ENCODE measurements around the gene ZCCHC14. TPM values are rescaled to one million over a fixed set of nuclear protein-coding genes. Genes with fewer than 3 reads are reported as not detected.
"Not testable (repeated sequence)": the region's sequence is repeated elsewhere in the genome, so short reads cannot be mapped to it uniquely, and the experiment has no call there.

Gene ZCCHC14
- total RNA-seq, 2 experiments from 2014 or later: 4.6 to 5.9 TPM

- peak overlapping the region; percentile 79 for H3K4me3 Mint-ChIP-seq
- intact Hi-C loops (cut with micrococcal nuclease): loop anchor here (5.0 kb wide), 1 partner anchor 74 kb away; the partner anchor contains the start of gene C16orf95
- peak overlapping the region; percentile 97 for H3K27ac Mint-ChIP-seq
- ChIA-PET POLR2A (interaction anchor here (0.6 kb wide), 1 partner anchor 508 kb away, joined by 3 read pairs; no protein-coding TSS in a partner anchor), CTCF (no interaction called here)
- H3K9me3 Mint-ChIP-seq: no peaks in the 10 kb centered on the region
- peaks cover 55% of the 10 kb centered on the region for H3K4me1 Mint-ChIP-seq (ENCODE audit: low read depth)
- ATAC-seq (no peak), DNase-seq (peak; percentile 48)
- peaks cover 18% of the 10 kb centered on the region for H3K36me3 Mint-ChIP-seq (ENCODE audit: low read depth)
- no peaks in the 10 kb centered on the region for H3K27me3 Mint-ChIP-seq
- TF ChIP-seq, protein P1, sequence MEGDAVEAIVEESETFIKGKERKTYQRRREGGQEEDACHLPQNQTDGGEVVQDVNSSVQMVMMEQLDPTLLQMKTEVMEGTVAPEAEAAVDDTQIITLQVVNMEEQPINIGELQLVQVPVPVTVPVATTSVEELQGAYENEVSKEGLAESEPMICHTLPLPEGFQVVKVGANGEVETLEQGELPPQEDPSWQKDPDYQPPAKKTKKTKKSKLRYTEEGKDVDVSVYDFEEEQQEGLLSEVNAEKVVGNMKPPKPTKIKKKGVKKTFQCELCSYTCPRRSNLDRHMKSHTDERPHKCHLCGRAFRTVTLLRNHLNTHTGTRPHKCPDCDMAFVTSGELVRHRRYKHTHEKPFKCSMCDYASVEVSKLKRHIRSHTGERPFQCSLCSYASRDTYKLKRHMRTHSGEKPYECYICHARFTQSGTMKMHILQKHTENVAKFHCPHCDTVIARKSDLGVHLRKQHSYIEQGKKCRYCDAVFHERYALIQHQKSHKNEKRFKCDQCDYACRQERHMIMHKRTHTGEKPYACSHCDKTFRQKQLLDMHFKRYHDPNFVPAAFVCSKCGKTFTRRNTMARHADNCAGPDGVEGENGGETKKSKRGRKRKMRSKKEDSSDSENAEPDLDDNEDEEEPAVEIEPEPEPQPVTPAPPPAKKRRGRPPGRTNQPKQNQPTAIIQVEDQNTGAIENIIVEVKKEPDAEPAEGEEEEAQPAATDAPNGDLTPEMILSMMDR (IDR thresholded peaks at IDR 0.05): no peak
These were observed 101.4 kb downstream of the ZCCHC14 start for GRCh38 chr16:87391324-87391949.

GRCh38 chr16:87390641-87391323, 102.0 kb downstream of the ZCCHC14 start:
- H3K4me3 Mint-ChIP-seq: peak overlapping the region; percentile 79
- H3K4me1 Mint-ChIP-seq (ENCODE audit: low read depth): peaks cover 57% of the 10 kb centered on the region
- intact Hi-C loops (cut with micrococcal nuclease): loop anchor here (5.0 kb wide), 1 partner anchor 73 kb away; the partner anchor contains the start of gene C16orf95
- ChIA-PET CTCF (no interaction called here), POLR2A (interaction anchor here (0.6 kb wide), 1 partner anchor 508 kb away, joined by 3 read pairs; no protein-coding TSS in a partner anchor)
- ATAC-seq (no peak), DNase-seq (no peak)
- H3K36me3 Mint-ChIP-seq (ENCODE audit: low read depth): peaks cover 18% of the 10 kb centered on the region
- TF ChIP-seq, protein P1 (IDR thresholded peaks at IDR 0.05): no peak
- H3K27me3 Mint-ChIP-seq: no peaks in the 10 kb centered on the region
- no peaks in the 10 kb centered on the region for H3K9me3 Mint-ChIP-seq
- peak overlapping the region; percentile 97 for H3K27ac Mint-ChIP-seq

DNA sequence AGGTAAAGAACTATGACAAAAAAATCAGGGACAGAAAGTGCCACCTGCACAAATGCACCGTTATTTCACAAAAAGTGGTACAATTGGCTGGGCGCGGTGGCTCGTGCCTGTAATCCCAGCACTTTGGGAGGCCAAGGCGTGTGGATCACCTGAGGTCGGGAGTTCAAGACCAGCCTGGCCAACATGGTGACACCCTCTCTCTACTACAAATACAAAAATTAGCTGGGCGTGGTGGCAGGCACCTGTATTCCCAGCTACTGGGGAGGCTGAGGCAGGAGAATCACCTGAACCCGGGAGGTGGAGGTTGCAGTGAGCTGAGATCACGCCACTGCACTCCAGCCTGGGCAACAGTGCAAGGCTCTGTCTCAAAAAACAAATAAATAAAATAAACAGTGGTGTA, 102.9 kb downstream of the ZCCHC14 start:
- H3K4me3 Mint-ChIP-seq, ATAC-seq, H3K27me3 Mint-ChIP-seq, H3K9me3 Mint-ChIP-seq, CTCF ChIA-PET, DNase-seq: not testable (repeated sequence)
- intact Hi-C loops (cut with micrococcal nuclease): loop anchor here (5.0 kb wide), 1 partner anchor 73 kb away; the partner anchor contains the start of gene C16orf95
- peaks cover 13% of the 10 kb centered on the region for H3K36me3 Mint-ChIP-seq (ENCODE audit: low read depth)
- H3K4me1 Mint-ChIP-seq (ENCODE audit: low read depth): peaks cover 51% of the 10 kb centered on the region
- peak overlapping the region; percentile 97 for H3K27ac Mint-ChIP-seq
- POLR2A ChIA-PET: interaction anchor here (3.2 kb wide), 1 partner anchor 72 kb away, joined by 19 read pairs; the partner anchor contains the start of gene C16orf95

DNA sequence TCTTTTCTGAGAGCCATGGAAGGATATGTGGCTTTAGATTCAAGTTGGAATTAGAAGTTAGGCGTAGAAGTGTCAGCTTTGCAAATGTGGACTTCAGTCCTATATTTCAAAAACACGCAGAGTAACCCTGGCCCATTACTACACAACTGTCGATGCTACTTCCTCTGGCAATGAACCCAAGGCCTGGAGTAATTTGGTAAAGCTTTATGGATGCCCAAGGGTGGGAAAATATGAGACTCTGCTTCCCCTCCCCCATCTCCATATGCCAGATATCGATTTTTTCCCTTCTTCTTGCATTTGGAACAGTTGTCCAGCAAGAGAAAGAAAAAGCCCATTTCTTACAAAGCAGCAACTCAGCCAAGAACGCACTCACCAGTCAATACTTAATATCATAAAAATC, 103.6 kb downstream of the ZCCHC14 start:
- peaks cover 48% of the 10 kb centered on the region for H3K4me1 Mint-ChIP-seq (ENCODE audit: low read depth)
- H3K27me3 Mint-ChIP-seq: no peaks in the 10 kb centered on the region
- H3K4me3 Mint-ChIP-seq: no peak overlapping the region
- H3K36me3 Mint-ChIP-seq (ENCODE audit: low read depth): peaks cover 9% of the 10 kb centered on the region
- intact Hi-C loops (cut with micrococcal nuclease): no loop called here
- TF ChIP-seq, protein P1 (IDR thresholded peaks at IDR 0.05): no peak
- CTCF ChIA-PET: no interaction called here
- DNase-seq: no peak
- ATAC-seq: no peak
- H3K9me3 Mint-ChIP-seq: no peaks in the 10 kb centered on the region
- H3K27ac Mint-ChIP-seq: peak overlapping the region; percentile 97
- POLR2A ChIA-PET: interaction anchor here (3.2 kb wide), 1 partner anchor 72 kb away, joined by 19 read pairs; the partner anchor contains the start of gene C16orf95

DNA sequence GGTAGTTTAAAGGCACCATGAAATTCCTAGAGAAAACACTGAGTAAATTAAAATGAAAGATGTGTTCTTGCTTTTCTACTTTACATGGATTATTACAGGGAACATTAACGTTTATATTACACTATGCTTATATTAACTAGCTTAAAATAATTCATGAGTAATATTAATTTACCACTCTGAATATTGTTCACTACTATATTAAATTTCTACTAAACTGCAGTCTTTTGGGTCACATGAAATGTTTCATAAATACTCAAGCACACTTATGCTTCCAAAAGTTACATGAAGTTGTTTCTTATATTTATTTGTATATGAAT, 104.0 kb downstream of the ZCCHC14 start:
- no peaks in the 10 kb centered on the region for H3K9me3 Mint-ChIP-seq
- H3K36me3 Mint-ChIP-seq (ENCODE audit: low read depth): peaks cover 11% of the 10 kb centered on the region
- peak overlapping the region; percentile 49 for H3K4me3 Mint-ChIP-seq
- intact Hi-C loops (cut with micrococcal nuclease): no loop called here
- ChIA-PET POLR2A (interaction anchor here (3.2 kb wide), 1 partner anchor 71 kb away, joined by 19 read pairs; the partner anchor contains the start of gene C16orf95), CTCF (interaction anchor here (1.1 kb wide), 1 partner anchor 247 kb away, joined by 5 read pairs; no protein-coding TSS in a partner anchor)
- TF ChIP-seq, protein P1 (IDR thresholded peaks at IDR 0.05): no peak
- H3K4me1 Mint-ChIP-seq (ENCODE audit: low read depth): peaks cover 45% of the 10 kb centered on the region
- no peak for DNase-seq
- ATAC-seq: no peak
- peaks cover 2% of the 10 kb centered on the region for H3K27me3 Mint-ChIP-seq
- H3K27ac Mint-ChIP-seq: peak overlapping the region; percentile 97

Measured in activated CD8-positive, alpha-beta T cell treated with anti-CD3 and anti-CD28 coated beads for 36 hours (primary cell).